PC-3 (cell line): ENCODE results near the gene DNAJC10. TPM values are rescaled to one million over a fixed set of nuclear protein-coding genes. Genes with fewer than 3 reads are reported as not detected.

Source experiments
- ATAC-seq: fragments of 200-7000 bp; cut with Tn5 transposase; 2 replicates; pipeline ENCODE4 v1.9.1; 2020; ENCODE audit warnings: mild to moderate bottlenecking, moderate library complexity
- BruUV-seq: library from RNA; stranded (reverse); fragments of 400-500 nt; replicated peaks from 2 replicates; lab custom pipeline; 2021; lab: Mats Ljungman, UMichigan
- CTCF ChIA-PET: fragments of 300-600 bp; sonication (Branson Sonifier 250); formaldehyde crosslinking; loops from one replicate; lab custom pipeline; 2022; ENCODE audit warnings: antibody characterized with exemption; lab: Charles Lee
- POLR2A ChIA-PET: fragments of 300-600 bp; sonication (Branson Sonifier 250); formaldehyde crosslinking; loops from one replicate; lab custom pipeline; 2022; ENCODE audit warnings: antibody characterized with exemption; ENCODE audit not compliant: unreplicated experiment; lab: Charles Lee
- DNase-seq: peaks from one replicate; pipeline ENCODE4 v3.0.0-alpha.2; 2015
- H2AFZ ChIP-seq: fragments of 300-600 bp; sonication (generic); 2 replicates; pipeline ENCODE4 v1.6.0; 2016; ENCODE audit warnings: antibody characterized with exemption, low read length
- H3F3A ChIP-seq: fragments of 300-600 bp; sonication (generic); one replicate; pipeline ENCODE4 v1.6.0; 2017; ENCODE audit warnings: antibody characterized with exemption, low read length, control low read depth, mild to moderate bottlenecking; ENCODE audit not compliant: unreplicated experiment
- H3K27ac ChIP-seq: fragments of 300-600 bp; sonication (generic); 2 replicates; pipeline ENCODE4 v1.5.1; 2016; ENCODE audit warnings: mild to moderate bottlenecking, low read length
- H3K27me3 ChIP-seq: fragments of 300-600 bp; sonication (generic); 2 replicates; pipeline ENCODE4 v1.6.1; 2016; ENCODE audit warnings: low read length, mixed read lengths
- H3K36me3 ChIP-seq: fragments of 300-600 bp; sonication (generic); 2 replicates; pipeline ENCODE4 v1.6.1; 2016; ENCODE audit warnings: low read depth, mixed run types, low read length, mixed read lengths
- H3K4me1 ChIP-seq: fragments of 300-600 bp; sonication (generic); 2 replicates; pipeline ENCODE4 v1.5.1; 2016; ENCODE audit warnings: low read length; ENCODE audit not compliant: insufficient read depth
- H3K4me2 ChIP-seq: fragments of 300-600 bp; sonication (generic); 2 replicates; pipeline ENCODE4 v1.6.0; 2016; ENCODE audit warnings: low read length
- H3K4me3 ChIP-seq: fragments of 300-600 bp; sonication (generic); 2 replicates; pipeline ENCODE4 v1.5.1; 2016; ENCODE audit warnings: mild to moderate bottlenecking, low read length, mixed read lengths
- H3K79me2 ChIP-seq: fragments of 300-600 bp; sonication (generic); 2 replicates; pipeline ENCODE4 v1.6.1; 2017; ENCODE audit warnings: low read length, mixed read lengths
- H3K9ac ChIP-seq: fragments of 300-600 bp; sonication (generic); 2 replicates; pipeline ENCODE4 v1.6.0; 2016; ENCODE audit warnings: mild to moderate bottlenecking, low read length
- H3K9me2 ChIP-seq: fragments of 300-600 bp; sonication (generic); replicated peaks from 2 replicates; pipeline ENCODE4 v1.6.1; 2016; ENCODE audit warnings: mixed run types, low read length, mixed read lengths
- H3K9me3 ChIP-seq: fragments of 300-600 bp; sonication (generic); 2 replicates; pipeline ENCODE4 v1.6.1; 2016; ENCODE audit warnings: low read length, mixed read lengths
- H4K20me1 ChIP-seq: fragments of 300-600 bp; sonication (generic); 2 replicates; pipeline ENCODE4 v1.6.1; 2016; ENCODE audit warnings: low read length, mixed read lengths
- EZH2 ChIP-seq: fragments of 300-600 bp; sonication (generic); IDR thresholded peaks from one replicate; pipeline ENCODE4 v1.6.1; 2017; ENCODE audit warnings: antibody characterized with exemption, mild to moderate bottlenecking, low read length; ENCODE audit not compliant: unreplicated experiment
- EZH2phosphoT487 ChIP-seq: fragments of 300-600 bp; sonication (generic); IDR thresholded peaks from 2 replicates; pipeline ENCODE4 v1.6.1; 2018; ENCODE audit warnings: mild to moderate bottlenecking, antibody characterized with exemption, low read length, borderline replicate concordance
- intact Hi-C: fragments of 100-400 bp; cut with micrococcal nuclease; formaldehyde crosslinking; loops from 2 replicates; pipeline ENCODE4 v1.9.0; 2023
- total RNA-seq: library from RNA; depleted of rRNA; stranded (reverse); fragments of >200 nt; gene quantifications from 2 replicates; pipeline ENCODE4 v1.2.3, GENCODE V29; 2014
- TF ChIP-seq, protein P1 (sequence below): fragments of 300-600 bp; sonication (generic); conservative IDR thresholded peaks from 2 replicates; pipeline ENCODE4 v1.5.1; 2017; ENCODE audit warnings: antibody characterized with exemption, low read depth, mild to moderate bottlenecking, low read length

DNAJC10 gene
- total RNA-seq, 1 experiment from 2014 or later: 62.9 TPM

DNA sequence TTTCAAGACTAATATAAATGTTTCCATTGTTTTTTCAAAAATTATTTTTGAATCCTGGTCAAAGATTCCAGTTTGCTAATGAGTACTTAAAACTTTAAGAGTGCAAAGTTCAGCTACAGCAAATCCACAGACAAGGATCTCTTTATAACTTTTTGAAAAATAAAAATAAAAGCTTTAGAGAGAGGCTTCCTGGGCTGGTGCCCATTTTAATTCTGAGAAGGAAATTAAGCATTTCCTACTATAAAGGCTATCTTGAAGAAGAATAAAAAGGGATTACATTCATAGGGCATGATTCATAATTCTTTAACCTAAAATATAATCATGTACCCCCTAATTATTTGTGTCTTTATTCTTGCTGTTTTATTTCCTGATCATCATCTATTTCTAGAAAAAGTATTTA, 38.2 kb downstream of the DNAJC10 start:
- H3K4me1 ChIP-seq: no peaks in the 10 kb centered on the region
- TF ChIP-seq EZH2phosphoT487 (no peak), EZH2 (no peak)
- TF ChIP-seq, protein P1, sequence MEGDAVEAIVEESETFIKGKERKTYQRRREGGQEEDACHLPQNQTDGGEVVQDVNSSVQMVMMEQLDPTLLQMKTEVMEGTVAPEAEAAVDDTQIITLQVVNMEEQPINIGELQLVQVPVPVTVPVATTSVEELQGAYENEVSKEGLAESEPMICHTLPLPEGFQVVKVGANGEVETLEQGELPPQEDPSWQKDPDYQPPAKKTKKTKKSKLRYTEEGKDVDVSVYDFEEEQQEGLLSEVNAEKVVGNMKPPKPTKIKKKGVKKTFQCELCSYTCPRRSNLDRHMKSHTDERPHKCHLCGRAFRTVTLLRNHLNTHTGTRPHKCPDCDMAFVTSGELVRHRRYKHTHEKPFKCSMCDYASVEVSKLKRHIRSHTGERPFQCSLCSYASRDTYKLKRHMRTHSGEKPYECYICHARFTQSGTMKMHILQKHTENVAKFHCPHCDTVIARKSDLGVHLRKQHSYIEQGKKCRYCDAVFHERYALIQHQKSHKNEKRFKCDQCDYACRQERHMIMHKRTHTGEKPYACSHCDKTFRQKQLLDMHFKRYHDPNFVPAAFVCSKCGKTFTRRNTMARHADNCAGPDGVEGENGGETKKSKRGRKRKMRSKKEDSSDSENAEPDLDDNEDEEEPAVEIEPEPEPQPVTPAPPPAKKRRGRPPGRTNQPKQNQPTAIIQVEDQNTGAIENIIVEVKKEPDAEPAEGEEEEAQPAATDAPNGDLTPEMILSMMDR: no peak
- no peaks in the 10 kb centered on the region for H3K79me2 ChIP-seq
- ChIA-PET POLR2A (no interaction called here), CTCF (no interaction called here)
- no peak overlapping the region for H3K4me2 ChIP-seq
- H3F3A ChIP-seq: no peaks in the 10 kb centered on the region
- H3K9me3 ChIP-seq: no peaks in the 10 kb centered on the region
- no peak for DNase-seq
- H4K20me1 ChIP-seq: no peaks in the 10 kb centered on the region
- H3K27me3 ChIP-seq: no peaks in the 10 kb centered on the region
- intact Hi-C loops: no loop called here
- H3K36me3 ChIP-seq: peaks cover 47% of the 10 kb centered on the region
- BruUV-seq: no TSS peak
- no peaks in the 10 kb centered on the region for H3K9me2 ChIP-seq
- H2AFZ ChIP-seq: no peak overlapping the region
- H3K9ac ChIP-seq: no peak overlapping the region
- H3K27ac ChIP-seq: no peak overlapping the region
- H3K4me3 ChIP-seq: no peak overlapping the region
- ATAC-seq: no peak

DNA sequence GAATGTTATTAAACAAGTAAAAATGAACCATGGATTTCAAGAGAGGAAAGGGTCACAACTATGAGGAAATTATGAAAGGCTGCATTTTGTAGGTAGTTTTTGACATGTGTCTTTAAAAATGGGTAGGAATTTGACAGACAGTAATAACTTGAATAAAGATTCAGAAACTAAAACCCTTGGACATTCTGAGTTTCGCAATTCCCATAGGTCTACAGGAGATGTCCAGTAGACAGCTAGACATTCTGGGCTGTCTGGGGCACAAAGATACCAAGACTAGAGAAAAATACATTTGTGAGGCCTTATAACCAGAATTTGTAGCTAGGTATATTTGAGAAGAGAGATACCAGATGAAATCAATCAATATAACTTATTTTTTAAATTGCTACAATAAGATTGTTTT, 42.3 kb downstream of the DNAJC10 start:
- POLR2A ChIA-PET: no interaction called here
- Histone ChIP-seq H3K9ac (no peak overlapping the region), H4K20me1 (no peaks in the 10 kb centered on the region), H3K36me3 (peaks cover 50% of the 10 kb centered on the region), H3K27ac (no peak overlapping the region), H3K9me3 (no peaks in the 10 kb centered on the region), H3K4me1 (no peaks in the 10 kb centered on the region), H3K4me3 (no peak overlapping the region), H2AFZ (no peak overlapping the region), H3K4me2 (no peak overlapping the region), H3K27me3 (no peaks in the 10 kb centered on the region), H3K79me2 (no peaks in the 10 kb centered on the region), H3K9me2 (no peaks in the 10 kb centered on the region), H3F3A (peaks cover 4% of the 10 kb centered on the region)
- intact Hi-C loops: no loop called here
- CTCF ChIA-PET: no interaction called here
- ATAC-seq: no peak
- DNase-seq: no peak
- BruUV-seq: no TSS peak
- TF ChIP-seq, protein P1: no peak
- TF ChIP-seq EZH2 (no peak), EZH2phosphoT487 (no peak)

DNA sequence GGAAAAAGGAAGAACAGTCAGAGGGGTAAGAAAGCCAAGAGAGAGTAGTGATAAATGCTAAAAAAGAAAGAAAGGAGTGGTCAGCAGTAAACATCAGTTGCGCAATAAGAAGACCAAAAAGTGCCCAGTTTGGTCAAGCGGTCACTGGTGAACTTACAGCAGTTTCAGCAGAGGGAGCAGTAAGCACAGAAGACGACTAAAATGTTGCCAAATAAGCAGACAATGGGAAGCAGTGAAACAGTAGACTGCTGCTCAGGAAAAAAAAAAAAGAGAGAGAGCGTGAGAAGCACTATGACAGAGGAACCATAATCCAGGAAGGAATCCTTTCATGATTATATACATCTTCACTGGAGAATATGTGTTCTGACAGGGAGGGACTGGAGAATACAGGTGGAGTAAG, 45.8 kb downstream of the DNAJC10 start:
- H3F3A ChIP-seq: peaks cover 4% of the 10 kb centered on the region
- no peaks in the 10 kb centered on the region for H3K9me2 ChIP-seq
- no peak overlapping the region for H3K4me2 ChIP-seq
- no peak overlapping the region for H3K4me3 ChIP-seq
- no peaks in the 10 kb centered on the region for H3K27me3 ChIP-seq
- no TSS peak for BruUV-seq
- no peak for ATAC-seq
- no peak overlapping the region for H3K27ac ChIP-seq
- DNase-seq: no peak
- intact Hi-C loops: loop anchor here (2.0 to 10.0 kb wide), 2 partner anchors 219 to 333 kb away; no protein-coding TSS in a partner anchor
- no peak for TF ChIP-seq EZH2phosphoT487
- TF ChIP-seq, protein P1: no peak
- H3K9ac ChIP-seq: no peak overlapping the region
- no peak overlapping the region for H2AFZ ChIP-seq
- H3K36me3 ChIP-seq: peaks cover 42% of the 10 kb centered on the region
- H3K79me2 ChIP-seq: no peaks in the 10 kb centered on the region
- no peaks in the 10 kb centered on the region for H4K20me1 ChIP-seq
- ChIA-PET POLR2A (no interaction called here), CTCF (no interaction called here)
- H3K9me3 ChIP-seq: no peaks in the 10 kb centered on the region
- H3K4me1 ChIP-seq: no peaks in the 10 kb centered on the region
